GM12872 (cell line): ENCODE measurements around the gene ADD2.

ENCODE experiments used
- TF ChIP-seq, protein P1 (sequence below): IDR thresholded peaks from 3 replicates; pipeline ENCODE4 v1.5.1; 2011; ENCODE audit warnings: low read depth, mild to moderate bottlenecking, low read length, moderate library complexity; ENCODE audit not compliant: insufficient read depth

Gene ADD2

DNA sequence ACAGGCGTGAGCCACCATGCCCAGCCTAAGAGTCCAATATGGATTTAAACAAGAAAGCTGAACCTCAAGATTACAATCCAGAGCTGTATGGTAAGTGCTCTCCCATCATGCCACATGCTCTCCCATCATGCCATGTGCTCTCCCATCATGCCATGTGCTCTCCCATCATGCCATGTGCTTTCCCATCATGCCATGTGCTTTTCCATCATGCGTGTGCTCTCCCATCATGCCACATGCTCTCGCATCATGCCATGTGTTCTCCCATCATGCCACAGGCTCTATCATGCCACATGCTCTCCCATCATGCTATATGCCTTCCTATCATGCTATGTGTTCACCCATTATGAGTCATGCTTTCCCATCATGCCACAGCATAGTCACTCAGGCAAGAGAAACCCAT lies 20.7 kb downstream of the ADD2 start:
- TF ChIP-seq, protein P1, sequence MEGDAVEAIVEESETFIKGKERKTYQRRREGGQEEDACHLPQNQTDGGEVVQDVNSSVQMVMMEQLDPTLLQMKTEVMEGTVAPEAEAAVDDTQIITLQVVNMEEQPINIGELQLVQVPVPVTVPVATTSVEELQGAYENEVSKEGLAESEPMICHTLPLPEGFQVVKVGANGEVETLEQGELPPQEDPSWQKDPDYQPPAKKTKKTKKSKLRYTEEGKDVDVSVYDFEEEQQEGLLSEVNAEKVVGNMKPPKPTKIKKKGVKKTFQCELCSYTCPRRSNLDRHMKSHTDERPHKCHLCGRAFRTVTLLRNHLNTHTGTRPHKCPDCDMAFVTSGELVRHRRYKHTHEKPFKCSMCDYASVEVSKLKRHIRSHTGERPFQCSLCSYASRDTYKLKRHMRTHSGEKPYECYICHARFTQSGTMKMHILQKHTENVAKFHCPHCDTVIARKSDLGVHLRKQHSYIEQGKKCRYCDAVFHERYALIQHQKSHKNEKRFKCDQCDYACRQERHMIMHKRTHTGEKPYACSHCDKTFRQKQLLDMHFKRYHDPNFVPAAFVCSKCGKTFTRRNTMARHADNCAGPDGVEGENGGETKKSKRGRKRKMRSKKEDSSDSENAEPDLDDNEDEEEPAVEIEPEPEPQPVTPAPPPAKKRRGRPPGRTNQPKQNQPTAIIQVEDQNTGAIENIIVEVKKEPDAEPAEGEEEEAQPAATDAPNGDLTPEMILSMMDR = no peak

DNA sequence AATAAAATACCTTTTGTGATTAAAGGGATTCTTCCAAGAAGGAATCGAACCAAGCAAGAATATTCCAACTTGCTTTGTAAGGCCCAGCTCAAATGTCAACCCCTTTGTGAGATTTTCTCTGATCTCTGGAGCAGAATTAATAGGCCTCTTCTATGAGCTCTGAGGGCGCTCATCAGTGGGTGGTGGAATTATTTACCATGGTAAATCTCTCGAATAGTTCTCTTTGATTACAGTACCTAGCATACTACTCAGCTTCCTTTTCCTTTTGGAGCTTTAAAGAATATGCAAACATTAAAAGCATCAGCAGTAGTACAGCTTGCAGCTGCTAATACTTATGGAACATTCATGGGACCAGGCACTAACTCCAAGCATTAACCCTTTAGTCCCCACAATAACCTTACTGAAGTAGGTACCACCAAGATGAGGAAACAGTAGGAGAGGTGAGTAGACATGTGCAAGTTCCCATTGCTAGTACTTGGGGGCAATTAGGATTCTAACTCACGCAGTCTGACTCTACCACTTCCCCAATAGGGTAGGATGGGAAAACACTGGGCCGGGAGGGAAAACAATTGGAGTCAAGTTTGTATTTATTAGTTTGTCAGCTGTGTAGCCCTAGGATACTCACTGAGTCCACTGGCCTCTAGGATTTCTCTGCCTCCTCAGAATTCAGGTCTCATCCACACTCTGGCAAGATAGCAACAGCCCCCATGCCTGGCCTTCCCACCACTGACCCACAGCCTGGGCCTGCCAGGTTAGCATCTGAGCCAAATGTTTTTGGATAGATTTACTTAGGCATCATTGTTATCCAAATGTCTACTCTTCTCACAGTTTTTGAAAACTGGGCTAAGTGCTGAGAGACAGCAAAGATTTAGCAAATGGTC lies 21.7 kb downstream of the ADD2 start:
- TF ChIP-seq, protein P1 = no peak

DNA sequence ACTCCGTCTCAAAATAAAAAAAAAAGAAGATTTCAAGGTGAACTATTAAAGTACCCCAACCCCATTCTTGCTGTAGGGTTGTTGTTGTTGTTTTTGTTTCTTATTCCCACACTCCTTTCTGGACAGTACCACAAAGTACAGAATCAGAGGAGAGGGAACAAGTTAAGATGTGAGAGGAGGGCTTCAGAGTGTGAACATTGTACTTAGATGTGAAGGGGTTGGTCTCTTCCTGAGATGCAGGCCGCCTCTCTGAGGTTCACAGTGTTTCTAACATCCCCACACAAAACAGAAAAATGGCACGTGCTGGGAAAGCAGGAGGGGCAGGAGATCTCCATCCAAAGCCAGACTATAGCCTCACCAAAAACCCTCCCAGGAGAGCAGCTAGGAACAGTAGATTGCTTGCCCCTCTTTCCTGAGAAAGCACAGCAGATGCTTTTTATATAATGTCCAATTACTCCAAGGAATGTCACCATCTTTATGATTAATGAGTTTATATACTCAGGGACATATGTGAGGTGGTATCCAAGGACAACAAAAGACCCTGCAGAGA lies 22.6 kb downstream of the ADD2 start:
- TF ChIP-seq, protein P1 = no peak

DNA sequence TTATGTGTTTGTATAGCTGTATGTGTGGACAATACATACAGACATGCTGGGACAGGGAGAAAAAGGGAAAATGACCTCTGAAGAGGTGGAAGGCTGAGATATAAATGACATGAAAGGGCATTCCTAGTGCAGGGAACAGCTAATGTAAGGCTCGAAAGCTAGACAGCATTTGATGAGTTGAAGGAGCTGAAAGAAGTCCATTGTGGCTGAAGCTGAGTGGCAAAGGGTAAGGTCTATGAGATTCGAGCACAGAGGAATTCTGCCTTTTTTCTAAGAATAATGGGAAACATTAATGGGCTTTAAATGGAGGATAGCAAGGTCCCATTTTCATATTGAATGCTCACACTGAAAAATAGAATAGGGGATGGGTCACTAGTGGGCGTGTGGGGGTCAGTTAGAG lies 23.6 kb downstream of the ADD2 start:
- TF ChIP-seq, protein P1 = no peak

DNA sequence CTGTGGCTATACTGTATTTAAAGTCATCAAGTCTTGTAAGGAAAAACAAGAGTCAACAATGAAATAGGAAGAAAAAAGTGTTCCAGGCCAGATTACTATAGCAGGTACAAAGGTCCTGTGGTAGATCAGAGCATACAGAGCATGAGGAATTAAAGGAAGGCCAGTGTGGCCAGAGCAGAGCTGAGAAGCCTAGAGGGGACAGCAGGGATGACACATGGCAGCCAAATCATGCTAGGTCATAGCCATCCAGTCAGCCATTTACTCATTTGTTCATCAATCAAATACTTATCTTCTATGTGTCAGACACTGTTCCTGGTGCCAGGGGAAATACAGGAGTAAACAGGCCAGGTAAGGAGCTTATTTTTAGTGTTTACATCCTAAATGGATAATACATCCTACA lies 24.3 kb downstream of the ADD2 start:
- TF ChIP-seq, protein P1 = no peak

DNA sequence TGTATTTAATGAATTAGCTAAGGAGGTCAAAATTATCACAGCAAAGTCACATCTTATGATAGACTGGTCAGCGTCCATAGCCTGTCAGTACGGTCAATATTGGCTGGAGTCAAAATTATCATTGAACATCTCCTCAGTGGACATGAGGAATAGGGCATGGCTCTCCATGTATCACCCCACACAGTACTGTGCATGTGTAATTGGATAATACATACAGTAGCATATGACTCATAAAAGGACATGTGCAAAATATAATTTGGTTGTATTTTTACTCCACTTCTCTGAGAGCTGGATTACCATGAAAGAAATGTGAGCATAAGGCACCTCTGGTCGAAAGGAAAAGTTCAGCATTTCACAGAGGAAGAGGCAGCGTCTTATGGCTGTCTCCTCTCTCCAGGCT lies 24.9 kb downstream of the ADD2 start:
- TF ChIP-seq, protein P1 = no peak

DNA sequence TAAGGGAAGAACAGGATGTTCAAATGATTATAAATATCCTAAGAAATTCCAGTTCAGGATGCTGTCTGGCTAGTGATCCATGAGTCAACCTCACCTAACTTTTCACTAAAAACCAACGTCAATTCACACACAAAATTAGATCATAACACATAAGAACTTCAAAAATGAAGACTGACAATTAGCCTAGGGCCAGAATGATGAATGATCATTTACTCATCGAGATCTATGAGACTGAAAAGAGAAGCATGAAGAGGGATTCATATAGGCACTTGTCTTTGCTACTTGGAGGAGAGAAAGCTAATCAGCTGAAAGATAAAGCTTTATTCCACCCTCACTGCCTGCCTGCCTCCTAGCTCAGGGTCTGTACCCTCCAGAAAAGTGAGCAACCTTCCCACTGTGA lies 29.8 kb downstream of the ADD2 start:
- TF ChIP-seq, protein P1 = no peak
